ENCODE results near the gene ATG2B.

DNA sequence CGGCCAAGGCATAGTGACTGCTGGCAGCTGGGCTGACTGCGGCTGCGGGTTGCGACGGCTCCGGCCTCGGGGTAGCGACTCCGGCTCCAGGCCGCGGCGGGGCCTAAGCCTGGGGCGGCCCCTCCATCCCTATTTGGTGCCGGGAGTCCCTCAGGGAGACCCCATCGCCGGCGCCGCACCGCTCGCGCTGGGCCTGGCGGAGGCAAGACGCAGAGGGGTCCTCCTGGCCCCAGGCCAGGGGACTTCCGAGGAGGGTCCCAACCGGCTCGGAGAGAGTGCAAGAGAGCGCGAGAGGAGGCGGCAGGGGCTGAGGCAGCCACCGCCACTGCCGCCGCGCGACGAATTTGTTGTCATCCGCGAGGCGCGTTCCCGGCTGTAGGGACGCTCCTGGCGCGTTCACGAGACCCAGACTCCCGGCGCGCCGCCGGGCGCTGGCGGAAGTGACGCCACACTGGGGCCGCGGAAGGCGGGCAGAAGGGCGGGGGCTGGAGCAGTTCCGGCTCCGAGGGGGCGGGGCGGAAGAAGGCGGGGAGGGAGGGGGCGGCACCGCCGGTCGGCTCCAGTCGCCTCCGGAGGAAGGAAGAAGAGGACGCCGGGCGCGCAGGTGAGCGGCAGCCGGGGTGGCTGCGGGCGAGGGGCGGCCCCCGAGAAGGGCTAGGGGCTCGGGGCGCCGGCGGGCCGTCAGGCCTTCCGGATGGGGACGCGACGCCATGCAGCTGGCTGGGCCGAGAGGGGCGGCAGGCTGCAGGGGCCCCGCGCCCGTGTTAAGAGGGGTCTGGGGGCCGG is at the start of gene ATG2B, which contains the start of gene GSKIP:
- TF ChIP-seq POLR2A (IDR thresholded peaks at IDR 0.05): no peak
- TF ChIP-seq, protein P1, sequence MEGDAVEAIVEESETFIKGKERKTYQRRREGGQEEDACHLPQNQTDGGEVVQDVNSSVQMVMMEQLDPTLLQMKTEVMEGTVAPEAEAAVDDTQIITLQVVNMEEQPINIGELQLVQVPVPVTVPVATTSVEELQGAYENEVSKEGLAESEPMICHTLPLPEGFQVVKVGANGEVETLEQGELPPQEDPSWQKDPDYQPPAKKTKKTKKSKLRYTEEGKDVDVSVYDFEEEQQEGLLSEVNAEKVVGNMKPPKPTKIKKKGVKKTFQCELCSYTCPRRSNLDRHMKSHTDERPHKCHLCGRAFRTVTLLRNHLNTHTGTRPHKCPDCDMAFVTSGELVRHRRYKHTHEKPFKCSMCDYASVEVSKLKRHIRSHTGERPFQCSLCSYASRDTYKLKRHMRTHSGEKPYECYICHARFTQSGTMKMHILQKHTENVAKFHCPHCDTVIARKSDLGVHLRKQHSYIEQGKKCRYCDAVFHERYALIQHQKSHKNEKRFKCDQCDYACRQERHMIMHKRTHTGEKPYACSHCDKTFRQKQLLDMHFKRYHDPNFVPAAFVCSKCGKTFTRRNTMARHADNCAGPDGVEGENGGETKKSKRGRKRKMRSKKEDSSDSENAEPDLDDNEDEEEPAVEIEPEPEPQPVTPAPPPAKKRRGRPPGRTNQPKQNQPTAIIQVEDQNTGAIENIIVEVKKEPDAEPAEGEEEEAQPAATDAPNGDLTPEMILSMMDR (IDR thresholded peaks at IDR 0.05): no peak
